Stimulated activated CD8-positive, alpha-beta memory T cell treated with anti-CD3 and anti-CD28 coated beads, Interleukin-12 subunit alpha, Interleukin-12 subunit beta, amount 100 ng/mL, for 1 hour (primary cell): ENCODE results near the gene PLPPR5.

Source experiments
- DNase-seq: peaks from one replicate; pipeline ENCODE4 v3.0.0-alpha.2; 2020; ENCODE audit warnings: low read depth

Gene PLPPR5

DNA sequence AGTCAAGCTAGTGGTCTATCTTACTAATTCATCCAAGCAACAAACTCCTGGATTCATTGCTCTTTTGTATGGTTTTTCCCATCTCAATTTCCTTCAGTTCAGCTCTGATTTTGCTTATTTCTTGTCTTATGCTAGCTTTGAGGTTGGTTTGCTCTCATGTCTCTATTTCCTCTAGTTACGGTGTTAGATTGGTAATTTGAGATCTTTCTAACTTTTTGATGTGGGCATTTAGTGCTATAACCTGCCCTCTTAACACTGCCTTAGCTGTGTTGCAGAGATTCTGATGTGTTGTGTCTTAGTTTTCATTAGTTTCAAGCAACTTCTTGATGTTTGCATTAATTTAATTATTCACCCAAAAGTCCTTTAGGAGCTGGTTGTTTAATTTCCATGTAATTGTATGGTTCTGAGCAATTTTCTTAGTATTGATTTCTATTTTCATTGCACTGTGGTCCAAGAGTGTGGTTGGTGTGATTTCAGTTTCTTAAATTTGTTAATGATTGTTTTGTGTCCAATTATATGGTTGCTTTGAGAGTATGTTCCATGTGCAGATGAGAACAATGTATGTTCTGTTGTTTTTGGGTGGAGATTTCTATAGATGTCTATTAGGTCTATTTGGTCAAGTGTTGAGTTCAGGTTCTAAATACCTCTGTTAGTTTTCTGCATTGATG is 154.6 kb downstream of the PLPPR5 start:
- no peak for DNase-seq

GRCh38 chr1:98842241-98842640 is 162.4 kb downstream of the PLPPR5 start:
- no peak for DNase-seq
